ENCODE results near the gene FTO. TPM values are rescaled to one million over a fixed set of nuclear protein-coding genes. Genes with fewer than 3 reads are reported as not detected.

FTO gene
- total RNA-seq, 2 experiments from 2014 or later: 48.6 to 53.2 TPM

GRCh38 chr16:53737552-53737951, 33.6 kb downstream of the FTO start:
- Mint-ChIP-seq H3K27me3 (no peaks in the 10 kb centered on the region), H3K4me3 (no peak overlapping the region), H3K9me3 (no peaks in the 10 kb centered on the region), H3K27ac (no peak overlapping the region), H3K36me3 (ENCODE audit: low read depth) (no peaks in the 10 kb centered on the region), H3K4me1 (ENCODE audit: low read depth) (peaks cover 11% of the 10 kb centered on the region)
- intact Hi-C loops (cut with micrococcal nuclease): no loop called here
- ChIA-PET CTCF (no interaction called here), POLR2A (no interaction called here)
- DNase-seq (no peak), ATAC-seq (no peak)
- TF ChIP-seq, protein P1, sequence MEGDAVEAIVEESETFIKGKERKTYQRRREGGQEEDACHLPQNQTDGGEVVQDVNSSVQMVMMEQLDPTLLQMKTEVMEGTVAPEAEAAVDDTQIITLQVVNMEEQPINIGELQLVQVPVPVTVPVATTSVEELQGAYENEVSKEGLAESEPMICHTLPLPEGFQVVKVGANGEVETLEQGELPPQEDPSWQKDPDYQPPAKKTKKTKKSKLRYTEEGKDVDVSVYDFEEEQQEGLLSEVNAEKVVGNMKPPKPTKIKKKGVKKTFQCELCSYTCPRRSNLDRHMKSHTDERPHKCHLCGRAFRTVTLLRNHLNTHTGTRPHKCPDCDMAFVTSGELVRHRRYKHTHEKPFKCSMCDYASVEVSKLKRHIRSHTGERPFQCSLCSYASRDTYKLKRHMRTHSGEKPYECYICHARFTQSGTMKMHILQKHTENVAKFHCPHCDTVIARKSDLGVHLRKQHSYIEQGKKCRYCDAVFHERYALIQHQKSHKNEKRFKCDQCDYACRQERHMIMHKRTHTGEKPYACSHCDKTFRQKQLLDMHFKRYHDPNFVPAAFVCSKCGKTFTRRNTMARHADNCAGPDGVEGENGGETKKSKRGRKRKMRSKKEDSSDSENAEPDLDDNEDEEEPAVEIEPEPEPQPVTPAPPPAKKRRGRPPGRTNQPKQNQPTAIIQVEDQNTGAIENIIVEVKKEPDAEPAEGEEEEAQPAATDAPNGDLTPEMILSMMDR (IDR thresholded peaks at IDR 0.05): no peak

DNA sequence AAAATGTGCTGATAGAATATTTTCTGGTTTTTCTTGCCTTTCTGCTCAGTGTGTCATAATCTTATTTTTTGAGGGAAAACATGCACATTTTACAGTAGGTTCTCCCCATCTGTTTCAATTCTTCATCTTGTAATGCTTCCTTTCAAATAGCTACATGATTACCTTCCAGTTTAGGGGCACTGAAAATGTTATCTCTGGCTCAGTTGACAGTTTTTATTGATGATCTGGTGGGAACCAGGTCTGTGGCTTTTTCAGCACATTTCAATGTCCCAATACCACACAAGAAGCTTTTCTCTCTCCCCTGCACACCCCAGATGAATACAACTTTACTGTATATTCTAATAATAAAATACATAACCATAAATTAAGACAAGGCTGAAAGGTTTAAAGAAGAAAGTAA, 36.5 kb downstream of the FTO start:
- H3K9me3 Mint-ChIP-seq: no peaks in the 10 kb centered on the region
- no peaks in the 10 kb centered on the region for H3K36me3 Mint-ChIP-seq (ENCODE audit: low read depth)
- CTCF ChIA-PET: no interaction called here
- no peak overlapping the region for H3K27ac Mint-ChIP-seq
- TF ChIP-seq, protein P1 (IDR thresholded peaks at IDR 0.05): no peak
- H3K27me3 Mint-ChIP-seq: no peaks in the 10 kb centered on the region
- peaks cover 25% of the 10 kb centered on the region for H3K4me1 Mint-ChIP-seq (ENCODE audit: low read depth)
- no peak for ATAC-seq
- intact Hi-C loops (cut with micrococcal nuclease): no loop called here
- H3K4me3 Mint-ChIP-seq: no peak overlapping the region
- DNase-seq: no peak
- POLR2A ChIA-PET: no interaction called here

GRCh38 chr16:53740933-53741531, 37.1 kb downstream of the FTO start:
- intact Hi-C loops (cut with micrococcal nuclease): no loop called here
- Mint-ChIP-seq H3K9me3 (no peaks in the 10 kb centered on the region), H3K4me1 (ENCODE audit: low read depth) (peaks cover 31% of the 10 kb centered on the region), H3K36me3 (ENCODE audit: low read depth) (no peaks in the 10 kb centered on the region), H3K27me3 (no peaks in the 10 kb centered on the region), H3K4me3 (no peak overlapping the region), H3K27ac (no peak overlapping the region)
- TF ChIP-seq, protein P1 (IDR thresholded peaks at IDR 0.05): no peak
- POLR2A ChIA-PET: no interaction called here
- ATAC-seq (no peak), DNase-seq (no peak)
- CTCF ChIA-PET: interaction anchor here (1.2 to 4.5 kb wide), 3 partner anchors 16 to 192 kb away, joined by 3 to 22 read pairs (median 4); no protein-coding TSS in a partner anchor

- POLR2A ChIA-PET: no interaction called here
- intact Hi-C loops (cut with micrococcal nuclease): no loop called here
- no peaks in the 10 kb centered on the region for H3K9me3 Mint-ChIP-seq
- H3K4me3 Mint-ChIP-seq: no peak overlapping the region
- ATAC-seq (no peak), DNase-seq (no peak)
- H3K27me3 Mint-ChIP-seq: no peaks in the 10 kb centered on the region
- CTCF ChIA-PET: interaction anchor here (1.0 to 4.5 kb wide), 6 partner anchors 12 to 193 kb away, joined by 3 to 22 read pairs (median 10); no protein-coding TSS in a partner anchor
- no peak overlapping the region for H3K27ac Mint-ChIP-seq
- peaks cover 31% of the 10 kb centered on the region for H3K4me1 Mint-ChIP-seq (ENCODE audit: low read depth)
- no peaks in the 10 kb centered on the region for H3K36me3 Mint-ChIP-seq (ENCODE audit: low read depth)
- TF ChIP-seq, protein P1 (IDR thresholded peaks at IDR 0.05): no peak
These were observed 37.6 kb downstream of the FTO start for GRCh38 chr16:53741546-53741945.

GRCh38 chr16:53743149-53743566, 39.2 kb downstream of the FTO start:
- no peak overlapping the region for H3K4me3 Mint-ChIP-seq
- no peak for ATAC-seq
- H3K27me3 Mint-ChIP-seq: no peaks in the 10 kb centered on the region
- no peak overlapping the region for H3K27ac Mint-ChIP-seq
- peaks cover 6% of the 10 kb centered on the region for H3K9me3 Mint-ChIP-seq
- H3K36me3 Mint-ChIP-seq (ENCODE audit: low read depth): no peaks in the 10 kb centered on the region
- CTCF ChIA-PET: interaction anchor here (0.7 to 4.5 kb wide), 25 partner anchors 8 to 1014 kb away, joined by 3 to 22 read pairs (median 4); partner anchors contain the start of genes FTO and RPGRIP1L
- peak; percentile 41 for DNase-seq
- intact Hi-C loops (cut with micrococcal nuclease): no loop called here
- H3K4me1 Mint-ChIP-seq (ENCODE audit: low read depth): peaks cover 34% of the 10 kb centered on the region
- TF ChIP-seq, protein P1 (IDR thresholded peaks at IDR 0.05): peak; percentile 65
- POLR2A ChIA-PET: no interaction called here

Data from activated CD8-positive, alpha-beta T cell treated with anti-CD3 and anti-CD28 coated beads for 36 hours (primary cell).